ENCODE results near the gene CGB3. TPM values are rescaled to one million over a fixed set of nuclear protein-coding genes. Genes with fewer than 3 reads are reported as not detected.
"Not testable (repeated sequence)": the region's sequence is repeated elsewhere in the genome, so short reads cannot be mapped to it uniquely, and the experiment has no call there.

CGB3 gene
- total RNA-seq: not detected

GRCh38 chr19:49024233-49024632, at the start of gene CGB3:
TSS of gene CGB3 (minus strand) at chr19:49024333. CDS start at chr19:49023971, 362 bp downstream.
- DNase-seq (ENCODE audit: low spot score in 2 of 2); intact Hi-C loops (cut with DNase I; ENCODE audit: low total_unique reads); H3K4me3 ChIP-seq (ENCODE audit: low read depth, poor library complexity, severe bottlenecking): not testable (repeated sequence)
- 70 to 73% methylated on average over 13 to 14 of the region's 15 CpGs for WGBS, 2 donors

DNA sequence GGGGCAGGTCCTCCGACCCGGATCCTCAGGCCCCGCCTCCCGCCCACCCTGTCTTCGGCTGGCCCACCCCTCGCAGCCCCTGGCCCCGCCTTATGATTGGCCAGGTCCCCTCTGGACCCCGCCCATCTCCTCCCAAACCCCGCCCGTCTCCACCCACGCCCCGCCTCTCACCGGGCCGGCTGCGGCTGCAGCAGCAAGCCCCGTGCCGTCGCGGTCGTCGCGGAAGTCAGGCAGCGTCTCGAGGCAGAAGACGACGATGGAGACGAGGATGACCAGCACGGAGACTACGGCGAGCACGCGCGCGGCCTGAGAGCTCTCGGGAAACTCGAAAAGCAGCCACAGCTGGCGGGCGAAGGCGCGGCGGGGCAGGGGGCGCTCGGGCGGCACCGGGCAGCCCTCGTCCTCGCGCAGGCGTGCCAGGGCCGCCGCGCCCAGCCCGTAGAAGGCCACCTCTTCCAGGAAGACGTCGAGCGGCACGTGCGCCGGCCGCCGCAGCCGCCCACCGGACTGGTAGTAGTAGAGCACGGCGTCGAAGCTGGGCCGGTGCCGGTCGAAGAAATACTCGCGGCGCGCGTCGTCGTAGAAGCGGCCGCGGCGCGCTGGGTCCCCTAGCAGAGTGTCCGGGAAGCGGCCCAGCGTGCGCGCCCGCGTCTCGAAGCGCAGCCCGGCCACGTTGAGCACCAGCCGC, 47.9 kb upstream of the CGB3 start:
- TF ChIP-seq, protein P1, sequence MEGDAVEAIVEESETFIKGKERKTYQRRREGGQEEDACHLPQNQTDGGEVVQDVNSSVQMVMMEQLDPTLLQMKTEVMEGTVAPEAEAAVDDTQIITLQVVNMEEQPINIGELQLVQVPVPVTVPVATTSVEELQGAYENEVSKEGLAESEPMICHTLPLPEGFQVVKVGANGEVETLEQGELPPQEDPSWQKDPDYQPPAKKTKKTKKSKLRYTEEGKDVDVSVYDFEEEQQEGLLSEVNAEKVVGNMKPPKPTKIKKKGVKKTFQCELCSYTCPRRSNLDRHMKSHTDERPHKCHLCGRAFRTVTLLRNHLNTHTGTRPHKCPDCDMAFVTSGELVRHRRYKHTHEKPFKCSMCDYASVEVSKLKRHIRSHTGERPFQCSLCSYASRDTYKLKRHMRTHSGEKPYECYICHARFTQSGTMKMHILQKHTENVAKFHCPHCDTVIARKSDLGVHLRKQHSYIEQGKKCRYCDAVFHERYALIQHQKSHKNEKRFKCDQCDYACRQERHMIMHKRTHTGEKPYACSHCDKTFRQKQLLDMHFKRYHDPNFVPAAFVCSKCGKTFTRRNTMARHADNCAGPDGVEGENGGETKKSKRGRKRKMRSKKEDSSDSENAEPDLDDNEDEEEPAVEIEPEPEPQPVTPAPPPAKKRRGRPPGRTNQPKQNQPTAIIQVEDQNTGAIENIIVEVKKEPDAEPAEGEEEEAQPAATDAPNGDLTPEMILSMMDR (IDR thresholded peaks at IDR 0.05): no peak
- no peak for TF ChIP-seq POLR2A (IDR thresholded peaks at IDR 0.05)
- intact Hi-C loops (cut with DNase I; ENCODE audit: low total_unique reads): no loop called here
- 5% methylated on average over 31 to 32 of the region's 93 CpGs for WGBS, 2 donors
- H3K4me3 ChIP-seq (ENCODE audit: low read depth, poor library complexity, severe bottlenecking): no peak overlapping the region
- peak in 1 of 2 donors; percentile 84 for DNase-seq (ENCODE audit: low spot score in 2 of 2)

DNA sequence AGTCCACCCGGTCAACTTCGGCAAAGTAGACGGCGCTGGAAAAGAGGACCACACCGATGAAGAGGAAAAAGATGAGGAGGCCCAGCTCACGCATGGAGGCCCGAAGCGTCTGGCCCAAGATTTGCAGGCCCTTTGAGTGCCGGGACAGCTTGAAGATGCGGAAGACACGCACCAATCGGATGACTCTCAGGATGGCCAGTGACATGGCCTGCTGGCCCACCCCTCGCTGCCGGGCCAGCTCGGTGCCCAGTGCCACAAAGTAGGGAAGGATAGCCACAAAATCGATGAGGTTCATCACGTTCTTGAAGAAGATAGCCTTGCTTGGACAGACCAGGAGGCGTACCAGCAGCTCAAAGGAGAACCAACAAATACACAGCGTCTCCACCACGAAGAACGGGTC, 46.3 kb upstream of the CGB3 start:
- no peak for TF ChIP-seq POLR2A (IDR thresholded peaks at IDR 0.05)
- TF ChIP-seq, protein P1 (IDR thresholded peaks at IDR 0.05): no peak
- DNase-seq (ENCODE audit: low spot score in 2 of 2): no peak
- H3K4me3 ChIP-seq (ENCODE audit: low read depth, poor library complexity, severe bottlenecking): no peak overlapping the region
- intact Hi-C loops (cut with DNase I; ENCODE audit: low total_unique reads): no loop called here
- WGBS, 2 donors: 96 to 97% methylated on average over 21 of the region's 21 CpGs

DNA sequence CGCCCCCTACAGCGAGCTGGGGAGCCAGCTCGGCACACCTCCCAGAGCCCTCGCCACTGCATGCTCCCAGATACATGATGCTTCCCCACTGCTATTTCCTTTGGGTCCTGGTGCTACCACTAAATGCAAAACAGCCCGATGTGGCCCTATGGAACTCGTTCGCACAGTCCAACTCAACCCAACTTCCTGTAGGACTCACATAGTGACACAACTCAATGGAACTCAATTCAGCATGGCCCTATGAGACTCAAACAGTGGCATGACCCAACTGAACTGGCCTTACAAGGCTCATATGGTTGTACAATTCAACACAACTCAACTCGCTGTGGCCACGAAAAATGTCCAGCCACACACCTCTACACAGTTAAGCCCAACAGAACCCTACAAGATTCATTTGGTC, 44.9 kb upstream of the CGB3 start:
- no peak overlapping the region for H3K4me3 ChIP-seq (ENCODE audit: low read depth, poor library complexity, severe bottlenecking)
- no peak for DNase-seq (ENCODE audit: low spot score in 2 of 2)
- intact Hi-C loops (cut with DNase I; ENCODE audit: low total_unique reads): no loop called here
- 88 to 92% methylated on average over 9 of the region's 9 CpGs for WGBS, 2 donors
- TF ChIP-seq, protein P1 (IDR thresholded peaks at IDR 0.05): no peak
- TF ChIP-seq POLR2A (IDR thresholded peaks at IDR 0.05): no peak

DNA sequence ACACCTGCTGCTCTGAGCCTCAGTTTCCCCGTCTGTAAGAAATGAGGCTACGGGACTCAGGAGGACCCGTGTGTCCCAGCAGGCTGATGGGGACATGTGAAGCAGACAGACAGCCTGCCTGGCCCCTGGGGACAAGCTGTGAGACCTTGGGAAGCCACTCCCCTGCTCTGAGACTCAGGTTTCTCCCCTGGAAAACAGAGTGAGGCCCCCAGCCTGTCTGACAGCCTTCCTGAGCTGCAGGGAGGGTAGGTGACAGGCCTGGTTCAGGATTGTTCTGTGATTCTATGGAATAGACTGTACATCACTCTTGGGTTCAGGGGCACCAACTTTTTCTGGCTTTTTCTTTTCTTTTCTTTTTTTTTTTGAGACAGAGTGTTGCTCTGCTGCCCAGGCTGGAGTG, 43.4 kb upstream of the CGB3 start:
- no peak overlapping the region for H3K4me3 ChIP-seq (ENCODE audit: low read depth, poor library complexity, severe bottlenecking)
- intact Hi-C loops (cut with DNase I; ENCODE audit: low total_unique reads): no loop called here
- no peak for DNase-seq (ENCODE audit: low spot score in 2 of 2)
- TF ChIP-seq, protein P1 (IDR thresholded peaks at IDR 0.05): no peak
- TF ChIP-seq POLR2A (IDR thresholded peaks at IDR 0.05): no peak
- WGBS, 2 donors: 43 to 62% methylated on average over 3 of the region's 3 CpGs

GRCh38 chr19:49065905-49066512, 41.9 kb upstream of the CGB3 start:
- no peak overlapping the region for H3K4me3 ChIP-seq (ENCODE audit: low read depth, poor library complexity, severe bottlenecking)
- intact Hi-C loops (cut with DNase I; ENCODE audit: low total_unique reads): no loop called here
- DNase-seq (ENCODE audit: low spot score in 2 of 2): no peak
- WGBS, 2 donors: 54 to 56% methylated on average over 13 of the region's 13 CpGs
- TF ChIP-seq, protein P1 (IDR thresholded peaks at IDR 0.05): no peak
- TF ChIP-seq POLR2A (IDR thresholded peaks at IDR 0.05): no peak

Measured in lower leg skin (tissue), 4 donors.